H1 (cell line): ENCODE results near the gene MITF. TPM values are rescaled to one million over a fixed set of nuclear protein-coding genes. Genes with fewer than 3 reads are reported as not detected.

Experiments used
- RNF2 ChIP-seq: fragments of 200-900, 300-1000 bp; sonication (generic); IDR thresholded peaks from 2 replicates; pipeline ENCODE4 v1.7.1; 2016; ENCODE audit warnings: borderline replicate concordance, low read depth, mild to moderate bottlenecking, antibody characterized with exemption, low read length; ENCODE audit not compliant: poor library complexity, severe bottlenecking; ENCODE audit errors: missing control alignments
- SUZ12 ChIP-seq: fragments of 200-600 bp; sonication (generic); IDR thresholded peaks from 2 replicates; pipeline ENCODE4 v1.6.1; 2012; ENCODE audit warnings: mild to moderate bottlenecking, inconsistent platforms, low read length, moderate library complexity, mixed read lengths
- polyA plus RNA-seq, 7 experiments: library from polyadenylated mRNA; depleted of rRNA in 3 of 7; stranded (reverse) in 5 of 7; unstranded in 2 of 7; fragments of >200 nt in 5 of 7; fragments of 200-250 nt in 2 of 7; gene quantifications; 1 replicate in 5 of 7; 2 replicates in 1 of 7; 4 replicates in 1 of 7; pipeline versions ENCODE4 v1.2.1 to v1.2.3, GENCODE V29; 2011 to 2013; ENCODE audit warnings: missing spikeins in 2 of 7, mixed read lengths in 2 of 7
- total RNA-seq: library from RNA; stranded (reverse); fragmentation: NEBNext Ultra II Directional; extraction: Animal tissue kit (Norgen Biotek cat#: 25700); gene quantifications from 2 replicates; pipeline ENCODE4 v1.2.1, GENCODE V29; 2021

MITF gene
- total and polyA plus RNA-seq, 2 of the 8 experiments (the other 6 are each of a cell fraction or from before 2014, with no cell fraction given) = 0.53 to 1.4 TPM

DNA sequence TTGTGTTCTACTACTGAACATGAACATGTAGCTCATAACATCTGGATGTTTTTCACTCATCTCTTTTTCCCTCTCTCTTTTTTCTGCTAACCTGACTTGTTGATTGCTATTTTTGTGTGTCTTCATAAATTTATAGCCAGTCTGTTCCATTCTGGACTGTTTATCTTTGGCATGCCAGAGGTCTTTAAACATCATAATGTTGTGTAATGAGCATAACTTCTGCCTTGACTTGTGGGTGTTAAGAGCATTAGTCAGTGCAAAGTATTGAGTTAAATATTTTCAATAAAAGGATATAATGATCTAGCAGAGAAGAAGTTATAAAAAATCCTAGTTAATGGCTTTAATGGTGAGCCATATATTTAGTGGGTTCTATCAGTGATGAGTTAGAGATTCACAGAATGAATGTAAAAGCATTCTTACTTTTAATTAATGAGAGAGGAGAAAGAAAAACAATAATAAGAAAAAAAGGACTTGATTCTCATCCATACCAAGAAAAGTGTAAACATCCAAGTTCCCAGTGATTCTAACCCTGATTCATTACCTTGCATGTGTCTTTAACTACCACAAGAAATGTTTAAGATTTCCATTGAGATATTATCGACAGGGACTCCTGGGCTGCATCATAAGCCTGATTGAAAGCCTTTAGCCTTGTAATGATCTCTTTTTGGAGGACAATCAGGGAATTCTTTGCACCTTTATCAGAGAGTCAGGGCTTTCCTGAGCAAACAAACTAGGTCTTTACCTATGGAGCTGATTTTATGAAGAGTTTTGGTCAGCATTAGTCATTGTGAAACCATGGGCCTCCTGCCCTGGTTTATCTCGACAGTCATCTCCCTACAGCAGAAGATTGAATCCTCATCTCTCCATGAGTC is 22.9 kb downstream of the MITF start (continued):
- TF ChIP-seq RNF2 (no peak), SUZ12 (no peak)
